Tibial nerve (tissue), 3 donors: Measurements from ENCODE around the gene SIGLEC9.

ENCODE experiments used
- POLR2A ChIP-seq, 2 donors: fragments of 450-650 bp; IDR thresholded peaks; one replicate each; pipeline ENCODE4 v1.6.1; 2017; ENCODE audit warnings: antibody characterized with exemption in 2 of 2, mild to moderate bottlenecking in 2 of 2, moderate library complexity in 2 of 2
- TF ChIP-seq, protein P1 (sequence below), 5 experiments: fragments of 200-600 bp in 3 of 5; fragments of 450-650 bp in 2 of 5; sonication (generic) in 3 of 5; IDR thresholded peaks; one replicate each; pipeline ENCODE4 v1.5.1; 2016 to 2019; ENCODE audit warnings: antibody characterized with exemption in 5 of 5, mild to moderate bottlenecking in 3 of 5, moderate library complexity in 2 of 5

DNA sequence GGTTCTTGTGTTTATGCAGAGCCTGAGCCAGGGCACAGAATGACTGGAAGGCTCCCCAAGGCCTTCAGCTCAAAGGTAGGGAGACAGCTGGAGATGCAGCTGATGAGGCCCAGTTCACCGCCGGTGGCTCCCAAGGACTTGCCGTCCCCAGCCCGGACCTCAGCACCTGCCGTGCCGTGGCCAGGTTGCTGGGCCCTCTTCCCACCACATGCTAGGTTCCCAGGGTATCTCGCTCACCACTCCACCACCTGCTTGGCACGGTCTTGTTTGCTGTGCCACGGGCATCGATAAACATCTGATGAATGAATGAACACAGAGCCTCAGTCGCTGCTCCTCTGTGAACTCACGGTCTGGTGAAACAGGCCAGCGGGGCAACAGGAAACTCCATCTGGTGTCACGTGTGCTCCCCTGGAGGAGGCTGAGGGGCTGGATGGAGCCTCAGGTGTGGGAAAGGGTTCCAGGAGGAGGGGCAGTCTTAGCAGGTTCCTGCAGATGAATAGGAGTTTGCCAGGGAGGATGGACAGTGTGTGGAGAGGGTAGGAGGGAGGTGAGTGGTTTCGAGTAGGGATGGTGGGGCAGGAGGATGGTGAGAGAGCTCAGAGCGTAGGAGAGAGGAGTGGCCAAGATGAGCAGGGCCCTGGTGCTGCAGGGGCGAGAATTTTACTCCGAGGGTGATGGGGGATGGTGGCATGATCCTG, 38.4 kb upstream of the SIGLEC9 start:
- TF ChIP-seq, protein P1, sequence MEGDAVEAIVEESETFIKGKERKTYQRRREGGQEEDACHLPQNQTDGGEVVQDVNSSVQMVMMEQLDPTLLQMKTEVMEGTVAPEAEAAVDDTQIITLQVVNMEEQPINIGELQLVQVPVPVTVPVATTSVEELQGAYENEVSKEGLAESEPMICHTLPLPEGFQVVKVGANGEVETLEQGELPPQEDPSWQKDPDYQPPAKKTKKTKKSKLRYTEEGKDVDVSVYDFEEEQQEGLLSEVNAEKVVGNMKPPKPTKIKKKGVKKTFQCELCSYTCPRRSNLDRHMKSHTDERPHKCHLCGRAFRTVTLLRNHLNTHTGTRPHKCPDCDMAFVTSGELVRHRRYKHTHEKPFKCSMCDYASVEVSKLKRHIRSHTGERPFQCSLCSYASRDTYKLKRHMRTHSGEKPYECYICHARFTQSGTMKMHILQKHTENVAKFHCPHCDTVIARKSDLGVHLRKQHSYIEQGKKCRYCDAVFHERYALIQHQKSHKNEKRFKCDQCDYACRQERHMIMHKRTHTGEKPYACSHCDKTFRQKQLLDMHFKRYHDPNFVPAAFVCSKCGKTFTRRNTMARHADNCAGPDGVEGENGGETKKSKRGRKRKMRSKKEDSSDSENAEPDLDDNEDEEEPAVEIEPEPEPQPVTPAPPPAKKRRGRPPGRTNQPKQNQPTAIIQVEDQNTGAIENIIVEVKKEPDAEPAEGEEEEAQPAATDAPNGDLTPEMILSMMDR (IDR thresholded peaks at IDR 0.05): no peak
- no peak for TF ChIP-seq POLR2A (IDR thresholded peaks at IDR 0.05)
